ENCODE measurements around the gene REEP1. TPM values are rescaled to one million over a fixed set of nuclear protein-coding genes. Genes with fewer than 3 reads are reported as not detected.

The REEP1 gene
- total RNA-seq, 2 donors from 2014 or later: 4.0 to 5.4 TPM

DNA sequence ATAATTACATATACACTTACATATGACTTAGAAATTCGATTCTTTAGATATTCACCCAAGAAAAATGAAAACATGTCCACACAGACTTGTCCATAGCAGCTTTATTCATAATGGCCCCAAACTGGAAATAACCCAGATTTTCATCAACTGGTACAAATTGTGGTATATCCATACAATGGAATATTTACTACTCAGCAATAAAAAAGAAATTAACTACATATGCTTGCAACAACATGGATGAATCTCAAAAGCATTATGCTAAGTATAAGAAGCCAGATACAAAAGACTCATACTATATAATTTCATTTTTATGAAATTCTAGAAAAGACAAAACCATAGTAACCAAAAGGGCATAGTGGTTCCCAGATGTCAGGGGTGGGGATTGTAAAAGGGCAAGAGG, 5.1 kb upstream of the REEP1 start:
- Histone ChIP-seq H3K36me3 (replicated peaks in 1 of 2; ENCODE audit: insufficient read depth in 1 of 2, low read depth in 2 of 2) (no peaks in the 10 kb centered on the region), H3K27me3 (peaks cover 0 to 5% of the 10 kb centered on the region in 2 donors), H3K4me3 (no peak overlapping the region), H3K9me3 (no peaks in the 10 kb centered on the region), H3K27ac (no peak overlapping the region), H3K4me1 (peaks cover 5% of the 10 kb centered on the region)
- no peak for ATAC-seq
- 48 to 76% methylated on average over 1 of the region's 1 CpG for WGBS, 2 donors
- no peak for DNase-seq
- intact Hi-C loops (cut with DNase I): no loop called here
- TF ChIP-seq, protein P1, sequence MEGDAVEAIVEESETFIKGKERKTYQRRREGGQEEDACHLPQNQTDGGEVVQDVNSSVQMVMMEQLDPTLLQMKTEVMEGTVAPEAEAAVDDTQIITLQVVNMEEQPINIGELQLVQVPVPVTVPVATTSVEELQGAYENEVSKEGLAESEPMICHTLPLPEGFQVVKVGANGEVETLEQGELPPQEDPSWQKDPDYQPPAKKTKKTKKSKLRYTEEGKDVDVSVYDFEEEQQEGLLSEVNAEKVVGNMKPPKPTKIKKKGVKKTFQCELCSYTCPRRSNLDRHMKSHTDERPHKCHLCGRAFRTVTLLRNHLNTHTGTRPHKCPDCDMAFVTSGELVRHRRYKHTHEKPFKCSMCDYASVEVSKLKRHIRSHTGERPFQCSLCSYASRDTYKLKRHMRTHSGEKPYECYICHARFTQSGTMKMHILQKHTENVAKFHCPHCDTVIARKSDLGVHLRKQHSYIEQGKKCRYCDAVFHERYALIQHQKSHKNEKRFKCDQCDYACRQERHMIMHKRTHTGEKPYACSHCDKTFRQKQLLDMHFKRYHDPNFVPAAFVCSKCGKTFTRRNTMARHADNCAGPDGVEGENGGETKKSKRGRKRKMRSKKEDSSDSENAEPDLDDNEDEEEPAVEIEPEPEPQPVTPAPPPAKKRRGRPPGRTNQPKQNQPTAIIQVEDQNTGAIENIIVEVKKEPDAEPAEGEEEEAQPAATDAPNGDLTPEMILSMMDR (IDR thresholded peaks at IDR 0.05): no peak
- TF ChIP-seq POLR2A (IDR thresholded peaks at IDR 0.05): no peak

DNA sequence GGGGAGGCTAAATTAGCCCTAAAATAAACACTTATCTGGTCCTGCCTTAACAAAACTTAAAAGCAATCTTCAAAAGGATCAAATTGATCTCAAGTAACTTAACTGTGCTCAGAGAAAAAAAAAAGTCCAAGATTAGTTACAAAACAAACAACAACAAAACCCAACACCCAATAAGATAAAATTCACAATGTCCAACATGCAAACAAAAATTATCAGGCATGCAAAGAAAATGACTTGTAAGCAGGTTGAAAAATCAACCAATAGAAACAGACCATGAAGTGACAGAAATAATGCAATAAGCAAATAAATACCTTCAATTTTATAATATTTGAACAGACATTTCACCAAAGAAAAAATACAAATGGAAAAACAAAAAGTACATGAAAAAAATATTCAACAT, 4.0 kb upstream of the REEP1 start:
- peaks cover 0 to 5% of the 10 kb centered on the region in 2 donors for H3K27me3 ChIP-seq
- H3K36me3 ChIP-seq (replicated peaks in 1 of 2; ENCODE audit: insufficient read depth in 1 of 2, low read depth in 2 of 2): no peaks in the 10 kb centered on the region
- H3K9me3 ChIP-seq: no peaks in the 10 kb centered on the region
- no peak for ATAC-seq
- DNase-seq: no peak
- H3K4me1 ChIP-seq: peaks cover 10% of the 10 kb centered on the region
- H3K4me3 ChIP-seq: no peak overlapping the region
- no peak overlapping the region for H3K27ac ChIP-seq
- intact Hi-C loops (cut with DNase I): no loop called here
- TF ChIP-seq POLR2A (IDR thresholded peaks at IDR 0.05): no peak
- TF ChIP-seq, protein P1 (IDR thresholded peaks at IDR 0.05): no peak

DNA sequence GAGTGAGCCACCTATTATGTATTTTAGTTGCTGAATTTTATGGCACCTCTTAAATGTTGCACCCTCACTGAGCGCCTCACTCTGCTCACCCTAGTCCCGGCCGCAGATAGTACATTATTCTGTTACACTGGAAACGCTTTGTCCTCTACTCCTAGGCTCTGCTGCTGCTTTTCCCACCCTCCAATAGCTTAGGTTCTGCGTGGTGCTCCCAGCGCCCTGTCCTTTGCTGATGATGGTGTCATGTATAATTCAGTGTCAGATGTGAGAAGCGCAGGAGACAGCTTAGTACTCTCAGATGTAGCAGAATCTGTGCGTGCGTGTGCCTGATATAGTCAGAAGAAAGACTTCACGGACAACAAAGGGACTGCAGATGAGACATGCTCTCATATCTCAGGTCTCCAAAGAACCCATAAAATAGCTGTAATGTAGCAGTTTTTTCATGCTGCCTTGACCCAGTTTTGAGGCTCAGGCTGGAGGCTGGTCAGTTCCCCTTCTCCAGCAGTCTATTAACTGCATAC, 1.4 kb upstream of the REEP1 start:
- Histone ChIP-seq H3K4me3 (no peak overlapping the region), H3K27me3 (peaks cover 0 to 5% of the 10 kb centered on the region in 2 donors)
- intact Hi-C loops (cut with DNase I): no loop called here

DNA sequence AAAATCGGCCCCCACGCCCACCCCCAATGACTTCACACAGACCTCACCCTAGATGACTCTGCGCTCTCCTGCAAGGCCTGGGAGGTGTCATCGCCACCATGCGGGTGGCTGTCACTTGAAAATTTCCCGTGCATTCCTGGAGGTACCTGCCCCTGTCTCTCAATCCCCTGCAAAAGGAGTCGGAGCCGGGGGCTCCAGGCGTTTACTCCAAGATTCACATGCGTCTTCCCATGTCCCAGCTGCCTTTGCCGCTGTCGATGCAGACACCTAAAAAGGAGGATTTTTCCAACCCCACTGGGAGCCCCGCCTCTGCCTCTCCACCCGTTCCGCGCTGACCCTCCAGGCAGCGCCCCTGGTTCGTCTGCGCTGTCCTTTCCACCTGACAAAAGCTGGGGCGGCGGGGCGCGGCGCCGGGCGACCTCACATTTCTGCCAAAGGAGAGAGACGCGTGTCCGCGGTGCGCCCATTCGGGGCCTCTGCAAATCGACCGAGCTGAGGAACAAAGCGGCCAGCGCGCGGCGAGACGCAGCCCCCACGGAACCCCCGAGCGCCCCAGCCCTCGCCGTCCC, 667 bp downstream of the REEP1 start:
- no peak for TF ChIP-seq POLR2A (IDR thresholded peaks at IDR 0.05)
- TF ChIP-seq, protein P1 (IDR thresholded peaks at IDR 0.05): no peak
- Histone ChIP-seq H3K36me3 (replicated peaks in 1 of 2; ENCODE audit: insufficient read depth in 1 of 2, low read depth in 2 of 2) (no peaks in the 10 kb centered on the region), H3K27me3 (peaks cover 0 to 5% of the 10 kb centered on the region in 2 donors), H3K9me3 (no peaks in the 10 kb centered on the region), H3K27ac (peak overlapping the region in 1 of 4 donors; percentile 30), H3K4me1 (peaks cover 17% of the 10 kb centered on the region), H3K4me3 (peak overlapping the region; percentile 35 to 47)
- WGBS, 2 donors: 2 to 4% methylated on average over 19 to 44 of the region's 45 CpGs
- DNase-seq (peak in 2 of 4 donors; percentile 31 to 35), ATAC-seq (peak; percentile 10)
- intact Hi-C loops (cut with DNase I): no loop called here

More for the DNA sequence above, 1.4 kb upstream of the REEP1 start:
- ATAC-seq (no peak), DNase-seq (no peak)
- TF ChIP-seq, protein P1 (IDR thresholded peaks at IDR 0.05): no peak
- TF ChIP-seq POLR2A (IDR thresholded peaks at IDR 0.05): no peak
- Histone ChIP-seq H3K36me3 (replicated peaks in 1 of 2; ENCODE audit: insufficient read depth in 1 of 2, low read depth in 2 of 2) (no peaks in the 10 kb centered on the region), H3K4me1 (peaks cover 17% of the 10 kb centered on the region), H3K9me3 (no peaks in the 10 kb centered on the region), H3K27ac (no peak overlapping the region)
- 69 to 79% methylated on average over 10 of the region's 10 CpGs for whole genome bisulfite sequencing, 2 donors
